Stimulated activated effector memory CD8-positive, alpha-beta T cell treated with anti-CD3 and anti-CD28 coated beads, Interleukin-12 subunit alpha, Interleukin-12 subunit beta, amount 100 ng/mL, for 72 hours (primary cell): Measurements from ENCODE around the gene TACC2.

ENCODE experiments used
- ATAC-seq: fragments of 150-1000 bp; cut with Tn5 transposase; 2 replicates; pipeline ENCODE4 v1.10.0; 2021
- DNase-seq, 2 donors: peaks; one replicate each; pipeline ENCODE4 v3.0.0; 2021 to 2022; ENCODE audit warnings: low spot score in 2 of 2
- H3K27ac Mint-ChIP-seq: one replicate; pipeline ENCODE4 v1.8.0; 2022; ENCODE audit warnings: mild to moderate bottlenecking, mixed read lengths
- H3K36me3 Mint-ChIP-seq: one replicate; pipeline ENCODE4 v1.8.0; 2022; ENCODE audit warnings: mild to moderate bottlenecking, mixed read lengths
- H3K4me1 Mint-ChIP-seq: one replicate; pipeline ENCODE4 v1.8.0; 2022; ENCODE audit warnings: mixed read lengths
- H3K4me3 Mint-ChIP-seq: one replicate; pipeline ENCODE4 v1.8.0; 2022; ENCODE audit warnings: mild to moderate bottlenecking, mixed read lengths
- H3K9me3 Mint-ChIP-seq: one replicate; pipeline ENCODE4 v1.8.0; 2022; ENCODE audit warnings: mixed read lengths

Gene TACC2

GRCh38 chr10:122140941-122141623 lies 152.1 kb downstream of the TACC2 start:
- ATAC-seq (no peak), DNase-seq (no peak)
- H3K4me3 Mint-ChIP-seq = no peak overlapping the region
- H3K9me3 Mint-ChIP-seq = no peaks in the 10 kb centered on the region
- no peak overlapping the region for H3K27ac Mint-ChIP-seq
- H3K36me3 Mint-ChIP-seq = no peaks in the 10 kb centered on the region
- H3K4me1 Mint-ChIP-seq = no peaks in the 10 kb centered on the region

- H3K27ac Mint-ChIP-seq = no peak overlapping the region
- H3K4me1 Mint-ChIP-seq = no peaks in the 10 kb centered on the region
- H3K36me3 Mint-ChIP-seq = no peaks in the 10 kb centered on the region
- H3K9me3 Mint-ChIP-seq = no peaks in the 10 kb centered on the region
- no peak for DNase-seq
- no peak overlapping the region for H3K4me3 Mint-ChIP-seq
- no peak for ATAC-seq
Measured at GRCh38 chr10:122141821-122142640, 153.1 kb downstream of the TACC2 start.

GRCh38 chr10:122142641-122143237 lies 153.8 kb downstream of the TACC2 start:
- Mint-ChIP-seq H3K36me3 (no peaks in the 10 kb centered on the region), H3K9me3 (no peaks in the 10 kb centered on the region), H3K4me3 (no peak overlapping the region), H3K27ac (no peak overlapping the region), H3K4me1 (no peaks in the 10 kb centered on the region)
- ATAC-seq = no peak
- DNase-seq = peak; percentile 7 to 61

- no peak for DNase-seq
- Mint-ChIP-seq H3K4me1 (no peaks in the 10 kb centered on the region), H3K9me3 (no peaks in the 10 kb centered on the region), H3K36me3 (no peaks in the 10 kb centered on the region), H3K4me3 (no peak overlapping the region), H3K27ac (no peak overlapping the region)
- ATAC-seq = no peak
Measured at GRCh38 chr10:122143238-122143841, 154.4 kb downstream of the TACC2 start.

- DNase-seq (no peak), ATAC-seq (no peak)
- no peak overlapping the region for H3K4me3 Mint-ChIP-seq
- no peaks in the 10 kb centered on the region for H3K4me1 Mint-ChIP-seq
- H3K36me3 Mint-ChIP-seq = no peaks in the 10 kb centered on the region
- no peak overlapping the region for H3K27ac Mint-ChIP-seq
- no peaks in the 10 kb centered on the region for H3K9me3 Mint-ChIP-seq
Measured at GRCh38 chr10:122144199-122144598, 155.2 kb downstream of the TACC2 start.

GRCh38 chr10:122145113-122145512 lies 156.2 kb downstream of the TACC2 start:
- no peaks in the 10 kb centered on the region for H3K4me1 Mint-ChIP-seq
- H3K4me3 Mint-ChIP-seq = no peak overlapping the region
- no peak overlapping the region for H3K27ac Mint-ChIP-seq
- H3K36me3 Mint-ChIP-seq = no peaks in the 10 kb centered on the region
- ATAC-seq (no peak), DNase-seq (no peak)
- no peaks in the 10 kb centered on the region for H3K9me3 Mint-ChIP-seq

- DNase-seq = no peak
- H3K9me3 Mint-ChIP-seq = no peaks in the 10 kb centered on the region
Measured at GRCh38 chr10:122147663-122148062, 158.7 kb downstream of the TACC2 start.

GRCh38 chr10:122148876-122149560 lies 160.1 kb downstream of the TACC2 start:
- no peak for DNase-seq
- Mint-ChIP-seq H3K27ac (no peak overlapping the region), H3K4me3 (no peak overlapping the region), H3K36me3 (no peaks in the 10 kb centered on the region), H3K9me3 (no peaks in the 10 kb centered on the region), H3K4me1 (no peaks in the 10 kb centered on the region)
- ATAC-seq = no peak

More at GRCh38 chr10:122147663-122148062, 158.7 kb downstream of the TACC2 start:
- Mint-ChIP-seq H3K36me3 (no peaks in the 10 kb centered on the region), H3K4me1 (no peaks in the 10 kb centered on the region), H3K4me3 (no peak overlapping the region), H3K27ac (no peak overlapping the region)
- no peak for ATAC-seq

- Mint-ChIP-seq H3K4me1 (no peaks in the 10 kb centered on the region), H3K4me3 (no peak overlapping the region), H3K27ac (no peak overlapping the region), H3K36me3 (no peaks in the 10 kb centered on the region), H3K9me3 (no peaks in the 10 kb centered on the region)
- no peak for DNase-seq
- no peak for ATAC-seq
Measured at GRCh38 chr10:122149561-122150505, 160.9 kb downstream of the TACC2 start.

- Mint-ChIP-seq H3K4me1 (no peaks in the 10 kb centered on the region), H3K4me3 (no peak overlapping the region), H3K9me3 (no peaks in the 10 kb centered on the region), H3K36me3 (no peaks in the 10 kb centered on the region), H3K27ac (no peak overlapping the region)
- ATAC-seq (no peak), DNase-seq (no peak)
Measured at GRCh38 chr10:122151121-122151694, 162.2 kb downstream of the TACC2 start.

GRCh38 chr10:122152544-122152943 lies 163.6 kb downstream of the TACC2 start:
- Mint-ChIP-seq H3K4me1 (no peaks in the 10 kb centered on the region), H3K36me3 (no peaks in the 10 kb centered on the region), H3K27ac (no peak overlapping the region), H3K9me3 (no peaks in the 10 kb centered on the region), H3K4me3 (no peak overlapping the region)
- no peak for ATAC-seq
- DNase-seq = no peak

- ATAC-seq = no peak
- no peak overlapping the region for H3K4me3 Mint-ChIP-seq
- H3K27ac Mint-ChIP-seq = no peak overlapping the region
Measured at GRCh38 chr10:122154031-122154544, 165.1 kb downstream of the TACC2 start.

GRCh38 chr10:122154545-122155366 lies 165.8 kb downstream of the TACC2 start:
- DNase-seq (no peak), ATAC-seq (no peak)
- H3K27ac Mint-ChIP-seq = no peak overlapping the region
- no peaks in the 10 kb centered on the region for H3K4me1 Mint-ChIP-seq
- H3K9me3 Mint-ChIP-seq = no peaks in the 10 kb centered on the region
- H3K36me3 Mint-ChIP-seq = no peaks in the 10 kb centered on the region
- H3K4me3 Mint-ChIP-seq = no peak overlapping the region

More at GRCh38 chr10:122154031-122154544, 165.1 kb downstream of the TACC2 start:
- no peak for DNase-seq
- no peaks in the 10 kb centered on the region for H3K4me1 Mint-ChIP-seq
- H3K9me3 Mint-ChIP-seq = no peaks in the 10 kb centered on the region
- no peaks in the 10 kb centered on the region for H3K36me3 Mint-ChIP-seq
